Measurements from ENCODE around the gene POLR1A.
A peak's percentile ranks its signal among the peaks of the same experiment; 100 is the strongest.

POLR1A gene

GRCh38 chr2:86036669-86037138, 69.0 kb downstream of the POLR1A start:
- no peak for DNase-seq

DNA sequence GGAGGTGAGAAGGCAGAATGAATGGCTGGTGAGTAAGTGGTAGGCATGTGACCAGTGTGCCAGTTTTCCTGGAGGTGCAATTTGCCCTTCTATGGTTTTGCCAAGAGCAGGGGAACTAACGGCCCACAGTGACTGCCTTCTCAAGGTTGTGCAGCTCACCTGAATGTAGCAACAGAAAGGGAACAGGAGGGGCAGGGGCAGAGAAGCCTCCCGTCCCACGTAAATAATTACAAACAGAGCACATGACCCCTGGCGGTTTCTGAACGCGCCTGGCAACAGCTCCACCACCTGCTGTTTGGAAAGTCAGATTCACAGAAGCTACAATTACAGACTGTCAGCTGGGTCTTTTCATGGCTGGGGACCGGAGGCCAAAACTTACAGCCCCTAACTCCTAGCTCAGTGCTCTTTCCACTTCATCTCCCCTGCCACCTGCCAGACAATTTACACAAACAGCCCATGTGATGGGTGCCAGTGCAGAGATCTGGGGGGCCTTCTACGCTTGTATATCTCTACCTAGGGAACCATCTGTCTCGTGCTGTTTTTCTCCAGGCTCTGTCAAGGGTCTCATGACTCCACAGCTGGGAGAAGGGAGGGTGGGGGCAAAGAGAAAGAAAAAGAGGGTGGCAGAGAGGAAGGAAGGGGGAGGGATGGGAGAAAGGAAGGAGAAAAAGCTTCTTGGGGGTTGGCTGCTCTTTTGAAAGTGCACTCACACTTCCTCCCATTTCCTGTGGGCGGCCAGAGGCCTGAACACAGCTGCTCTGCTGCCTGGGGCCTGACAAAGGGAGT, 69.6 kb downstream of the POLR1A start:
- peak; percentile 45 to 51 for DNase-seq

DNA sequence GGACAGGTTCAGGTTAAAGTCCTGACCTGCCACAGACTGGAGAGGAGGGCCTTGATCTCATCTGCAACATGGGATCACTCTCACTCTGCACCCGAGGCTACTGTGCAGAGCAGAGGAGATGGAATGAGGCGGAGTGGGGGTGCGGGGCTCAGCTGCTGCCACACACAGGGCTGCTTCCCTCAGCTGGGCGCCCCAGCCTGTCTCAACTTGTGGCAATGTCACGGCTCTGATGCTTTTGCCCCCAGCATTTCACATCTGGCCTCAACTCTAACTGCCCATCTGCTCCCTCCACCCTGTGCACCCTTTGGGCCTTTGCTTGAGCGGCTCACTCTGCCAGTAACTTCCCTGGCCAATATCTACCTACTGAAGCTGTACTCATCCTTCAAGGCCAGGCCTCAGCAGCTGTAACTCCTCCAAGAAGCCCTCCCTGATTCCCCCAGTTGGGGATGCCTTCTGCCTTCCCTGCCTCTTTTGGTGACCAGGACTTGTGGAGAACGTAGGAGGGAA, 70.3 kb downstream of the POLR1A start:
- DNase-seq: no peak

GRCh38 chr2:86033751-86034692, 71.7 kb downstream of the POLR1A start:
- DNase-seq: no peak

DNA sequence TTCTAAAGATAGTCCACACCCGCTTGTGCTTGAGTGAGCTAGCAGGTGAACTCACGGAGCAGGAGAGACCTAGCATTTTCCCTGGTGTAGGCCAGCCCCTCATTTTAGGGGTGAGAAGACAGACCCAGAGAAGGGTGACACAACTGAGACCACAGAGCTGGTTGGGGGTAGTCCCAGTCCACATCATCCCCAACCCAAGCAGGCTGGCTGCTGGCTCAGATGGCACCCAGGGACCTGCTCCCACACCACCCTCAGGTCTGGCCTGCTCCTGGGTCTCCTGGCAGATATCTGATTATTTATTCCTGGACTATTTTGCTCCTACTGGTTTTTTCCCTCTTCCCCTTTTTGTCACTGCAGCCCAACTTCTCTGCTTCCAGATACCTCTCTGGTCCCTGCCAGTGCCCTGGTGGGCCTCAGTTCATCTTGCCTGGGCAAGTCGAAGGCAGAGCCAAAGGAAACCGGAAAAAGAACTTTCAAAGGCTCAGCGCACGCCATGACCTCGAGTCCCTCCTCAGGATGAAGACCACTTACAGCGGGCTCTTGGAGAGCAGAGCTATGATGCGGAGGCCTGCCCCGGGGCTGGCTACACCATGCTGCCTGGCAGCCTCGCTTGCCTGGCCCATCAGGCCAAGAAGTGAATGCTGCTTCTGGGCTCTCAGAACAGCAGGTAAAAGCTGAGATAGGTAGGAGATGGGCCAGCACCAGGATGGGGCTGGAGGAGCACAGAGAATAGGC, 72.7 kb downstream of the POLR1A start:
- no peak for DNase-seq

DNA sequence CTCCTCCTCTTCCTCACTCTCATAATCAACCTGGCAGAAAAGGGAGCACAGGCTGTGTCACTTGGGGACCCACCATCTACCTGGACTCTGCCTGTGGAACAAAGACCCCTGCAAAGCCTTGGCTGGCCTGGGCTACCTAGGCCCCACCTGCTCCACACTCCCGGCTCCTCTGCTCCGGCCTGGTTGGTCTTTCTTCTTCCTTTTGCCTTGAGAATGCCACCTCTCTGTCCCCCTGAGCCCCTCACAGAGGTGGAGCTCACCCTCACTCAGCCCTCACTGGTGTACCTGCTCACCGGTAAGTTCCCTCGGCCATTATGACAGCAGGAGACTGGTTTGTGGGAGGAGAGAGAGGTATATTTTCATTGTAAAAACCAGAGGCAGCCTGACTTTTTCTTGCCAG, 74.1 kb downstream of the POLR1A start:
- DNase-seq: no peak

- DNase-seq: no peak
Measured at GRCh38 chr2:86031151-86031550, 74.5 kb downstream of the POLR1A start.

GRCh38 chr2:86029873-86030272, 75.8 kb downstream of the POLR1A start:
- no peak for DNase-seq

DNA sequence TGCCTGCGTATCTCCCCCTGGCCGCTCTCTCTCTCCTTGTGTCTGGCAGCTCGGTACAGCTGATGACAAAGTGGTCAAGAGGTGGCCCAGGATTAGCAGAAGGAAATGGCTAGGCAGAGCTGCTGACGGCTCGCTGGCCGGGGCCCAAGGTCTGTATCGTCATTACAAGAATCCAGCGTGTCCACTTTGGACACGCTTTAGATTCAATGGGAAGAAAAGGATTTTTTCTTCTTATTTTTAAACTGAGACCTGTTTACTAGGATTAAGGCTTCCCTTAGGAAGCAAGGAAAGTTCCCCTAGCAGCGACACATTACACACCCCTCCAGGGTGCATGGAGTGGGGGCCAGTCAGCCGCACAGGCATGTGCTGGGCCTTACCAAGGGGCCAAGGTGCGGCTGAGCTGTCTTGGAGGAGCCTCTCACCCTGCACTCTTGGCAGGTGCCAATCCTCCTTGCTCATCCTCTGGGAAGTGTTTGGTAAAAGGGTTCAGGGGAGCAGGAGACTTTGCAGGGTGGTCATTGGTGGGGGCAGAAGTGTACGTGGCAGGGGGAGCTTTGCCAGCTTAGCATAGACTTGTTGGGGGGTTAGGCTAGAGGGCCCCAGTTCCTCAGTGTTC, 76.8 kb downstream of the POLR1A start:
- DNase-seq: no peak

DNA sequence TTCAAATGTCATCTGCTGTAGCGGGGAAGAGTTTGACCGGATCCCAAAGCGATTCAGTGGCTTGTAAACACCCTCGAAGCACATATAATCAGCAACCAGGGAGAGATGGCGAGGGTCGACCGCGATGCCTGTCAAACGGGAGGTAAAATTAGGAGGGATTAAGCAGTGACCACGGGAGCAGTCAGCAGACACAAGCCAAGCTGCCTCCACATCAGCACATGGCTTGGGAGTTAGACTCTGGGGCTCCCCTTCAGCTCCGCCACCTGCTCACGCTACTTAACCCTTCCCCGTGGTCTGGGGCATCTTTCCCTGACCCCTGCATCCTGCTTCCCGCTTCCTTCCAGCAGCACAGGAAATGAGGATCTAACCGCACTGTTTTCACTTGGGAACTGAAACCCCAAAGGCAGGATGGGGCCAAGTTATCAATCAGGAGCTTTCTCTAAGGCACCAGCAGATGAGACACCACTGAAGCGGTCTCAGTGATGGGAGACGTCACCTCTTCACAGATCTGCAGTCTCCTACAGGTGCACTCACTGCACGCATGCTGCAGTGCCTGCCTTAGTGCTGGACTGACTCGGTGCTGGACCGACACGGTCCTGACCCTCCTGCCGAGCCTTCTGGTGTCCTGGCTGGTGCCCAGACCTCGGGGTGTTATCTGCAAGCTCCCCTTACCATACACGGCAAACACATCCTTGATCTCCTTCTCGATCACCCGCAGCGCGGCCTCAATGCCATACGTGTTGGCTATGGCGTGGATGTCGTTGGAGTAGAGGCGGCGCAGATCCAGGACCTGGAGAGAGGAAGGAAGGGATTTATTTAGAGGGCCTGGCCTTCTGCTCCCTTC, 77.5 kb downstream of the POLR1A start:
- DNase-seq: no peak

DNA sequence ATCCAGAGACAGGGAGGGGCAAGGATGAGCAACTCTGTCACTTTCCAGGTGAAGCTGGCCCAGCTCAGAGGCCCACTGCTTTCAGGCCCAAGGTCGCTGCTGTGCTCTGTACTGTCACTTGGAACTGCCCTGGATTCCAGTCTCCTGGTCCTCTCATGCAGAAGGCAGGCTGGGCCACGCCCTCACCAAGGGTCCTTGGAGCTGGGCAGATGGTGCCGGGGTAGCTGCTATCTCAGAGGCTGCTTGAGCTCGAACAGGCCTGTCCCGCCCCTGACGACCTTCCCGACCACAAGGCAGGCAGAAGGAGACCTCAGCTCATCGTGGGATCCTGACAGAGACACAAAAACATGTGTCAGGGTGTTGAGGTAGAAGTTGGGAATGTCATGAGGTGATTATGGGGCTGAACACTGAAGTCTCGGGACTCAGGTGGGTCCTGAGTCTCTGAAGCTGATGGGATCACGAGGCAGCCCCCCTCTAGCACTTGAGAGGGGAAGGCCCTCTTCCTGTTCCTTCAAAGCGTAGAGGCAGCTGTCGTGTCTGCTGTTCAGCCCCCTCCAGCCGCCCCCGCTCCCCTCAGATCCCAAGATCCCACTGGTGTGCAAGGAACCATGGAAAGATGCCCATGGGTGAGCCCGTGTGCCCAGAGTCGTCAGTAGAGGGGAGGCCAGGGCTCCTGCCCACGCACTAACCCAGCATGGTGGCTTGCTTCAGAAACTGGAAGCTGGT, 78.3 kb downstream of the POLR1A start:
- no peak for DNase-seq

DNA sequence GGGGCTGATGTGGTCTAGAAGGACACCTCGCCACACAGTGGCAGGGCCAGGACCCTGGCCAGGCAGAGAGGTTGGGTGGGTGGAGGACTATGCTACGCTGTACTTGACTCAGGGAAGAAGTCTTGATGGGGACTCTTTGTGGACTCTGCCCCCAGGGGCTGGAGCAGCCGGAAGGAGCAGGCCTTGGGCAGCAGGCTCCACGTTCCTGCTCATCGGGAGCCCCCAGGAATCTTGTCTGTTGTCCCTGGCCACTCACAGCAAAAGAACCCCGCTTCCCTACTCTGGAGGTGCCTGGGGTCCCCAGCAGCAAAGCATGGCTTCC, 79.0 kb downstream of the POLR1A start:
- no peak for DNase-seq

DNA sequence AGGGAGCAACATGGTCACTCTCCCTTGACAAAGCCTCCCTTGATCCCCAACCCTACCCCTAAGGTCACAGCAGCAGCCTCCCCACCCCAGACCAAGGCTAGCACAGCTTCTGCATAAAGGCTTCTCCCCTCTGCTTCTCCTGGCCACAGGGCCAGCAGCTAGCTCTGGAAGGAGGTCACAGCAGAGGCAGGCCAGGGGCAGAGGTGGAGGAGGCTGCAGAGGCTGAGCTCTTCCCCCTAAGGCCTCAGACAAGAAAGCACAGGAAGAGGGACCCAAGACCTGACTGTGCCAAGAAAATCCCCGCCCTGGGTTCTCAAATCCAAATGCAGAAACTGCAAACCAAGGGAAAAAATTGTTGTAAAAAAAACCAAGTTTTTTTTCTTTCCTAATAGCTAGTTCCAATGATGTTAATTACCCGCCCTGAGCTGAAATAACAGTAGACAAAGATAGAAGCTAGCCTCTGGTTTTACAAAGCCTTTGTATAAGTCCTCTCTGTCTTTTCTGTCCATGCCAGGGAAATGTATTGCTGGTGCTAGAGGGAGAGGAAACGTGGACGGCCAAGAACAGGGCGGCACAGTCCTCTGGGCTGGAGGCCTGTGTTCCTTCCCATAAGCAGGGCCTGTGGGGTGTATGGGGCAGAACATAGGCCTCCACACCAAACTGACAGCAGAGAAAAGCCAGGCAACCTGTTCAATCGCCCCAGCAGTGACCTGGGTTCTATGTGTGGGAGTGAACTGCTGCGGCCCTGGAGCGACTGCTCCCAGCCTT, 79.5 kb downstream of the POLR1A start:
- DNase-seq: no peak

DNA sequence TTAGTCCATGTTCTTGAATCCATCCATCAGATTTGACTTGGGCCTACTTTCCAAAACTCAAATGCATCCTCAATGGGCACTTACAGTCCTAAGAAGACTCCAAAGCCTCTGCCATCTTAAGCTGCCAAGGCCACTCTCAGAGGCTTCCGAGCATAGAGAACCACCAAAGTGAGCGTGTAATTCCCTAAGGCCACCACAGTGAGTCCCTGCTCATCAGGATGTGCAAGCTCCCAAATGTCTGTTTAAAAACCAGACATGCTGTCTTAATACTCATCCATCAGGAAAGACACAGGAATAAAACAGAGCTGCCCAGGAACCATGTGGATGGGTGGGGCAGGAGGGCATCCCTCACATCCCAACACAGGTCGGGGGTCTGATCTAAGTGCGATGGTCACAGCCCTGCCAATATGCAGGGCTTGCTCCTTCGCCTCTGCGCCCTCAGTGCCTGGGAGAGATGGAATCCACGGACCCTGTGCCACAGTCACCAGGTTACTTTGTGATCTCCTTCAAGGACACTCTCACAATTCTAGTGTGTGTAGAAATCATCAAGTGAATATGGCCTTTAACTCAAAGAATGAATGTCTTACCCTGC, 80.4 kb downstream of the POLR1A start:
- DNase-seq: no peak

DNA sequence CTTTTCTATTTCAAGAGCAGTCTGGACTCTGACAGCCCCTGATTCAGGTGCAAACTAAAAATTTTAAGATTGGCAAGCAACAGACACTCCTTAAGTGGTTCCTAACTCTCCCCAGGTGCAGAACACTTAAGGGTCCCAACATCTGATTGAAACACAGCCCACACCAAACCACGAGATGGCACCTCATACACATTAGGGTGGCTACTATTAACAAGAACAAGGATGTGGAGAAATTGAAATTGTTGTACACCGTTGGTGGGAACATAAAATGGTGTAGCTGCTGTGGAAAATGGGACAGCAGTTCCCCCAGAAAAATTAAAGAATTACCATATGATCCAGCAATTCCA, 82.3 kb downstream of the POLR1A start:
- no peak for DNase-seq

- no peak for DNase-seq
Measured at GRCh38 chr2:86022661-86023365, 82.9 kb downstream of the POLR1A start.

GRCh38 chr2:86021396-86022378, 84.0 kb downstream of the POLR1A start:
- no peak for DNase-seq

GRCh38 chr2:86020984-86021383, 84.7 kb downstream of the POLR1A start:
- DNase-seq: no peak
